Spleen (tissue), 7 donors: Measurements from ENCODE around the gene PHKB.

Source experiments
- POLR2A ChIP-seq, 3 donors: fragments of 450-650 bp; IDR thresholded peaks; one replicate each; pipeline ENCODE4 v1.5.1; 2017; ENCODE audit warnings: antibody characterized with exemption in 3 of 3, mild to moderate bottlenecking in 1 of 3
- TF ChIP-seq, protein P1 (sequence below), 11 experiments: fragments of 200-600 bp in 7 of 11; fragments of 450-650 bp in 4 of 11; sonication (generic) in 4 of 11; IDR thresholded peaks in 8 of 11; conservative IDR thresholded peaks in 3 of 11; 1 replicate in 7 of 11; 2 replicates in 4 of 11; pipeline versions ENCODE4 v1.4.0 to v1.8.0; 2016 to 2021; ENCODE audit warnings: antibody characterized with exemption in 11 of 11, inconsistent platforms in 4 of 11, mild to moderate bottlenecking in 1 of 11
- donor health status: DM: no; HTN: no; CAD: no; lungs with moderate emphysema.
- donor health status: DM: no; HTN: no; CAD: no.
- donor health status: DM: no; HTN: no; CAD: no.

- TF ChIP-seq, protein P1, sequence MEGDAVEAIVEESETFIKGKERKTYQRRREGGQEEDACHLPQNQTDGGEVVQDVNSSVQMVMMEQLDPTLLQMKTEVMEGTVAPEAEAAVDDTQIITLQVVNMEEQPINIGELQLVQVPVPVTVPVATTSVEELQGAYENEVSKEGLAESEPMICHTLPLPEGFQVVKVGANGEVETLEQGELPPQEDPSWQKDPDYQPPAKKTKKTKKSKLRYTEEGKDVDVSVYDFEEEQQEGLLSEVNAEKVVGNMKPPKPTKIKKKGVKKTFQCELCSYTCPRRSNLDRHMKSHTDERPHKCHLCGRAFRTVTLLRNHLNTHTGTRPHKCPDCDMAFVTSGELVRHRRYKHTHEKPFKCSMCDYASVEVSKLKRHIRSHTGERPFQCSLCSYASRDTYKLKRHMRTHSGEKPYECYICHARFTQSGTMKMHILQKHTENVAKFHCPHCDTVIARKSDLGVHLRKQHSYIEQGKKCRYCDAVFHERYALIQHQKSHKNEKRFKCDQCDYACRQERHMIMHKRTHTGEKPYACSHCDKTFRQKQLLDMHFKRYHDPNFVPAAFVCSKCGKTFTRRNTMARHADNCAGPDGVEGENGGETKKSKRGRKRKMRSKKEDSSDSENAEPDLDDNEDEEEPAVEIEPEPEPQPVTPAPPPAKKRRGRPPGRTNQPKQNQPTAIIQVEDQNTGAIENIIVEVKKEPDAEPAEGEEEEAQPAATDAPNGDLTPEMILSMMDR (IDR thresholded peaks at IDR 0.05 in 8 of 11, conservative IDR thresholded peaks at IDR 0.05 in 3 of 11), result no peak
- no peak for TF ChIP-seq POLR2A (IDR thresholded peaks at IDR 0.05)
Observed at GRCh38 chr16:47599512-47599911, 138.4 kb downstream of the PHKB start.
